GM21390 (cell line): ENCODE data around the gene ARL5A.
A peak's percentile ranks its signal among the peaks of the same experiment; 100 is the strongest.

Experiments used
- ATAC-seq: cut with Tn5 transposase; IDR thresholded peaks from one replicate; pipeline ENCODE4 v1.9.1; 2021; ENCODE audit not compliant: unreplicated experiment

Gene ARL5A

DNA sequence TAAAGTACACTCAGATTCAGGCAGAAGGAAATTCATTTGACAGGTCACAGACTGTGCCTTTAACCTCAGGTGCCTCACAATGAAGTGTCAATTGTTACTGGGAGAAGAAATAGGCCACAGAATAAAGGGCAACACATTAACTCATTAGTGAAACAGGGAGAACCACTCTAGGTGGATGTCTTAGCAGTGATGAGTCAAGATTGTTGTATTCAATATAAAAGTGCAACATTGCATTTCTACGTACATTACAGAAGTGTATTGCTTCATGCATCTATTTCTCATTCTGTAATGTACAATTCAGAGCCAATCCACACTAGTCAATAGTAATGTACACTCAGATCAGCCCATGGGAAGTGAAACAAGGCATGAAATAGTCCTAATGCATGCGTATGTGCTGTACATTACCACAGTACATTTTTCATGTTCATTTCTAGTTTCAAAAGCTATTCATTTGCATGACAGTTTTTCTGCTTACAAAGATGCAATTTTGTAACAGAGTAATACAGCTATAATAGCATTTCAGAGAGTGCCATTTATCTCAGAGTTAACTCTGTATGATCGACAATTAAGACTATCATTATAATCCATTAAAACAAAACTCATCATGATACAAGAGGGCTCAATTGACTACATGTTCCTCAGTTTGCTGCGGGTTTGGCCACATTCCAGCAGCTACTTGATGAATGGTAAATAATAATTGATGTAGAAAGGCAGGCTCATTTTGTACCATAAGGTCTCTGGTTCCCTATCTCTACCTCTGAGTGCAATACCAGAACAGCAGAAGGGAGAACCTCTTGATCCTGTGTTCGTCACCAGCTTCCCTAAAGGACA lies 12.2 kb upstream of the ARL5A start:
- peak; percentile 98 for ATAC-seq

- ATAC-seq: no peak
Measured at GRCh38 chr2:151837926-151838325, 9.7 kb upstream of the ARL5A start.

DNA sequence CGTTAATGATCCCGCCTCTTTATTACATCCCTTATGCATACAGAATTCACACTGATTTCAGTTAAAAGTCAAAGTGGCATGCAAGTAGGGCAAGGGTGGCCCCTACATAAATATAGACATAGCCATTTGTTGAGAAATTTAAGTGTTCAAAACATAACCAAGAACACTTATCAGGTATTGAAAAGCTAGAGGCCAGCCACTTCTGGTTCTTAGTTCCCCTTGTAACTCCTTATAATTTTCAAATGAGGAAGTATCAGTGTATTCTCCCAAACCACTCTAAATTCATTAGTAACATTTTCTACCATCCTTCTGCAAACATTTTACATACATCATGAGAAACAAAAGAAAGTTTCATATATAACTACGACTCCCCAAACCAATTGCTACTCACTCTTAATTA lies 5.8 kb upstream of the ARL5A start:
- ATAC-seq: peak; percentile 81

GRCh38 chr2:151830961-151831360 lies 2.7 kb upstream of the ARL5A start:
- no peak for ATAC-seq

DNA sequence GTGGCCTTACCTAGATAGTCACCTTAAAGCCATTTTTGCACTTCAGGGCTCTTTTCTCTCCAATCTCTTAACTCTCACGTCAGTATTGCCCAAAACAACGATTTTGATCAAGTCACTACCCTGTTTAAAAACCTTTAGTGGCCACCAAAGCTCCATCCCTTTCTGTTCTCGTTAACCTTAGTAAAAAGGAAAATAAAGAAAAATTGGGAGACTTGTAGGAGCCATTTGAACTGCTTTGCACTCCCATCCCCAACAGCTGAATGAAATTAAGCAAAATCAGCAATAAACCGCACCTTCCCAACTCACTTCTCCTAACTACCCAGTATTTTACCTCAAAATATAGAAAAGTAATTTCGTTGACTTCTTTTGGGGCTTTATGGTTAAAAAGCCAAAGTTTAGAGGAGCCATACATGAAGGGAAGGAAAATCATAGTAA lies 686 bp upstream of the ARL5A start:
- no peak for ATAC-seq

GRCh38 chr2:151827564-151828142 lies 568 bp downstream of the ARL5A start:
- ATAC-seq: peak; percentile 26

- no peak for ATAC-seq
Measured at GRCh38 chr2:151826737-151827157, 1.5 kb downstream of the ARL5A start.

- no peak for ATAC-seq
Measured at GRCh38 chr2:151824886-151825285, 3.3 kb downstream of the ARL5A start.

DNA sequence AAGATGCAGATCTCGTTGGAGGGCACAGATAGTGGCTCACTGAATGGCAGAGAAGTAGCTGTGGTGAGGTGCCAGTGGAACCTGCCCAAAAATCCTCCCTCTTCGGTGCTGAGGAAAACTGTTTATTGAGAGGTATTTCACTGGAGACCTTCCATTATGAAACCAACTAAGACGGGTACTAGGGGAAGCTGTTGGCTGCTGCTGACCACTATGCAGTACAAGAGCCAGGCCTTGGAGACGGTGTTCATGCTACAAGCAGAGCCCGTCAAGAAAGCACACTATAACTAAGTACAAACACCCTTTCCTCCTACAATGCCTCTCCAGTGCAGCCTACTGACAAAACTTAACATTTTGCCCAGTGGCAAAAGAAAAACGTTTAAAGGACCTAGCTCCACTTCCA lies 4.6 kb downstream of the ARL5A start:
- no peak for ATAC-seq

DNA sequence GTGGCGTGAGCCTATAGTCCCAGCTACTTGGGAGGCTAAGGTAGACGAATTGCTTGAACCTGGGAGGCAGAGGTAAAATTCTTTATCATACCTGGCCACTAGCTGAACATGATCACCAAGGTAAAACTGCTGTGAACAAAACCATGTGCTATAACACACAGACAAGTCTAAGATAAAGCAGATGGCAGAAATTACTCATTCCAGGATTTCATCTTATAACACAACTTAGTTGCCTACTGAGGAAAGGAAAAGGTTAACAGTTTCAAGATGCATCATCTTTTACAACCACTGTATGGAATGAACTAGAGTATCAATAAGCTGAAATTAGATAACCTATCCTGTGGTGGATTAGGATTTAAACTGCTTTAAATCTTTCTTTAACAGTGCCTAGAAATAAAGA lies 8.3 kb downstream of the ARL5A start:
- ATAC-seq: peak; percentile 54

DNA sequence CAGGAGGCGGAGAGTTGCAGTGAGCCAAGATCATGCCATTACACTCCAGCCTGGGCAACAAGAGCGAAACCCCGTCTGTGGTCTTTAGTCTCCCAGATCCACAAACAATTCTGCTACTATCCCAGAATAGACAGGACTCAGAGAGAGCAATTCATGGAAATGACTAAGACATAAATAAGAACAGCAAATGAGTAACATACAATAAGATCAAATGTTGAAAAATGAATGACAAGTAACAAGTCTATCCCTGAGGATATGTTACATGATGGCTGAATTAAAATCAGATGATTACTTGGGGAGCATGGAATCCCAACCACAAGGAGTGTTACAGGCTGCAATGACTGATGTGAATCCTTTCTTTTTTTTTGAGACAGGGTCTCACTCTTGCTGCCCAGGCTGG lies 10.3 kb downstream of the ARL5A start:
- no peak for ATAC-seq

GRCh38 chr2:151816843-151817242 lies 11.4 kb downstream of the ARL5A start:
- no peak for ATAC-seq

- no peak for ATAC-seq
Measured at GRCh38 chr2:151815821-151816489, 12.3 kb downstream of the ARL5A start.

GRCh38 chr2:151810489-151810888 lies 17.7 kb downstream of the ARL5A start:
- ATAC-seq: no peak

DNA sequence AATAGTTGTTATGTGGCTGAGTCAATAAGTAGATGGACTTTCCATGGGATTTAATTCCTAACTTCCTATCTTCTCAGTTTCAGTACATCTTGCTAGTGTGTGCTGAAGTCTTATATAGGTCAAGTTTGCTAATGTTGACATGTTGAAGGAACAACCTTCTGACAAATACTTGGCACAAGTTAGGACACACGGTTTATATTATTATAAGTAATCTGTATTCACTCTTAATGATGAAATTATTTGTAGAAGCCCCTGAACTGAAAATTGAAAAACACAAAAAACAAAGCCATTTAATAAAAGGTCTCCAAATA lies 19.2 kb downstream of the ARL5A start:
- ATAC-seq: no peak

- ATAC-seq: no peak
Measured at GRCh38 chr2:151808258-151809072, 19.8 kb downstream of the ARL5A start.

GRCh38 chr2:151805961-151806360 lies 22.3 kb downstream of the ARL5A start:
- ATAC-seq: no peak

GRCh38 chr2:151805343-151805742 lies 22.9 kb downstream of the ARL5A start:
- ATAC-seq: no peak

- ATAC-seq: no peak
Measured at GRCh38 chr2:151803811-151804210, 24.4 kb downstream of the ARL5A start.

- no peak for ATAC-seq
Measured at GRCh38 chr2:151802315-151802714, 25.9 kb downstream of the ARL5A start.

- no peak for ATAC-seq
Measured at GRCh38 chr2:151799886-151800292, 28.3 kb downstream of the ARL5A start.
